GM12878 (cell line): ENCODE data around the gene KCNQ1. TPM values are rescaled to one million over a fixed set of nuclear protein-coding genes. Genes with fewer than 3 reads are reported as not detected.

ENCODE experiments used
- ATAC-seq: fragments of 200-7000 bp; cut with Tn5 transposase; 3 replicates; pipeline ENCODE4 v1.9.1; 2020; ENCODE audit warnings: mild to moderate bottlenecking, moderate library complexity
- BruUV-seq: library from RNA; stranded (reverse); fragments of 400-500 nt; replicated peaks from 2 replicates; lab custom pipeline; 2021; lab: Mats Ljungman, UMichigan
- CTCF ChIA-PET: fragments of 300-600 bp; sonication (Branson Sonifier 250); formaldehyde crosslinking; extraction: SDS; loops from one replicate; lab custom pipeline; 2021; ENCODE audit warnings: inconsistent platforms; lab: Yijun Ruan, JAX
- POLR2A ChIA-PET: fragments of 350-600 bp; formaldehyde crosslinking; extraction: SDS; loops from one replicate; lab custom pipeline; 2021; ENCODE audit warnings: inconsistent platforms; lab: Charles Lee
- RAD21 ChIA-PET: fragments of 300-600 bp; sonication (Branson Sonifier 250); formaldehyde crosslinking; loops from one replicate; lab custom pipeline; 2023; ENCODE audit warnings: antibody characterized with exemption; ENCODE audit not compliant: unreplicated experiment; lab: Charles Lee
- SMC1A ChIA-PET: fragments of 300-600 bp; sonication (Branson Sonifier 250); formaldehyde crosslinking; loops from one replicate; lab custom pipeline; 2023; ENCODE audit not compliant: unreplicated experiment, uncharacterized antibody; lab: Charles Lee
- DNase-seq: peaks from one replicate; pipeline ENCODE4 v3.0.0-alpha.2; 2011; ENCODE audit warnings: low read depth, low spot score
- FAIRE-seq: peaks from 3 replicates; lab custom pipeline; 2011; peaks lifted over from hg19 to GRCh38; lab: Jason Lieb, UNC
- H2AFZ ChIP-seq: 2 replicates; pipeline ENCODE4 v1.6.0; 2011; ENCODE audit warnings: low read depth, low read length, control low read depth; ENCODE audit not compliant: control insufficient read depth
- H3K27ac ChIP-seq: 2 replicates; pipeline ENCODE4 v1.5.1; 2011; ENCODE audit warnings: control low read depth; ENCODE audit not compliant: control insufficient read depth, insufficient read depth
- H3K27me3 ChIP-seq, 2 experiments: replicated peaks in 1 of 2; 2 replicates each; pipeline versions ENCODE4 v1.6.0 to v1.6.1; 2011; ENCODE audit warnings: low read length in 1 of 2; ENCODE audit not compliant: control insufficient read depth in 2 of 2, insufficient read depth in 2 of 2
- H3K36me3 ChIP-seq, 2 experiments: 2 replicates each; pipeline ENCODE4 v1.5.1; 2011; ENCODE audit warnings: low read length in 1 of 2; ENCODE audit not compliant: control insufficient read depth in 2 of 2, insufficient read depth in 2 of 2
- H3K4me1 ChIP-seq: 2 replicates; pipeline ENCODE4 v1.6.1; 2011; ENCODE audit warnings: mild to moderate bottlenecking, low read length, moderate library complexity, mixed read lengths; ENCODE audit not compliant: control insufficient read depth, insufficient read depth
- H3K4me2 ChIP-seq: 2 replicates; pipeline ENCODE4 v1.6.0; 2011; ENCODE audit warnings: control low read depth; ENCODE audit not compliant: control insufficient read depth, insufficient read depth
- H3K4me3 ChIP-seq: fragments of 200-600 bp; sonication (generic); 2 replicates; pipeline ENCODE4 v1.5.1; 2016
- H3K79me2 ChIP-seq: 2 replicates; pipeline ENCODE4 v1.6.0; 2011; ENCODE audit warnings: low read length; ENCODE audit not compliant: control insufficient read depth, insufficient read depth
- H3K9ac ChIP-seq: 2 replicates; pipeline ENCODE4 v1.8.0; 2011; ENCODE audit warnings: low read length, control low read depth, mixed read lengths; ENCODE audit not compliant: control insufficient read depth, insufficient read depth
- H3K9me3 ChIP-seq: replicated peaks from 3 replicates; pipeline ENCODE4 v1.5.1; 2011; ENCODE audit warnings: mild to moderate bottlenecking, low read length; ENCODE audit not compliant: control insufficient read depth, insufficient read depth
- H4K20me1 ChIP-seq: 2 replicates; pipeline ENCODE4 v1.6.0; 2011; ENCODE audit not compliant: control insufficient read depth, insufficient read depth
- EED ChIP-seq: sonication (generic); IDR thresholded peaks from 2 replicates; pipeline ENCODE4 v1.6.1; 2016; ENCODE audit warnings: antibody characterized with exemption, low read depth
- GATAD2B ChIP-seq: fragments of 450-650 bp; conservative IDR thresholded peaks from 2 replicates; pipeline ENCODE4 v1.6.1; 2017; ENCODE audit warnings: low read depth, mild to moderate bottlenecking, moderate library complexity
- MTA3 ChIP-seq: IDR thresholded peaks from 2 replicates; pipeline ENCODE4 v1.6.1; 2012; ENCODE audit warnings: low read length, inconsistent platforms, borderline replicate concordance
- RCOR1 ChIP-seq: conservative IDR thresholded peaks from 2 replicates; pipeline ENCODE4 v1.6.1; 2012; ENCODE audit warnings: low read depth, low read length, improper control_type of control experiment
- SMARCA5 ChIP-seq: fragments of 450-650 bp; IDR thresholded peaks from 2 replicates; pipeline ENCODE4 v1.6.1; 2017; ENCODE audit warnings: mild to moderate bottlenecking
- SUZ12 ChIP-seq: fragments of 200-600 bp; sonication (generic); IDR thresholded peaks from one replicate; pipeline ENCODE4 v1.6.1; 2018; ENCODE audit warnings: antibody characterized with exemption, mild to moderate bottlenecking; ENCODE audit not compliant: unreplicated experiment
- ZNF274 ChIP-seq: IDR thresholded peaks from one replicate; pipeline ENCODE4 v1.8.0; 2011; ENCODE audit not compliant: insufficient read length, insufficient read depth
- WGBS: methylation state at CpG from one replicate; pipeline ENCODE4 v1.1.6; 2016; ENCODE audit warnings: low lambda C conversion rate; ENCODE audit not compliant: insufficient replicate concordance, insufficient coverage; ENCODE audit errors: missing lambda C conversion rate; 5-methylcytosine and 5-hydroxymethylcytosine counted together
- in situ Hi-C: fragments of 300-500 bp; cut with MboI; formaldehyde crosslinking; loops from 9 replicates; pipeline ENCODE4 v1.14.3; 2018; ENCODE audit warnings: mixed read lengths
- intact Hi-C: fragments of 100-400 bp; cut with micrococcal nuclease; formaldehyde crosslinking; loops from one replicate; pipeline ENCODE4 v1.14.2; 2022; ENCODE audit not compliant: unreplicated experiment
- polyA plus RNA-seq, 11 experiments: library from polyadenylated mRNA; depleted of rRNA in 4 of 11; unstranded in 6 of 11; stranded (reverse) in 5 of 11; fragments of >200 nt; fragmentation: Nextera tagmentation in 4 of 11; fragmentation: Illumina TruSeq in 1 of 11; extraction: Ambion mirVana in 4 of 11; extraction: Trizol in 1 of 11; gene quantifications; 1 replicate in 1 of 11; 2 replicates in 10 of 11; pipeline versions ENCODE4 v1.2.1 to v1.2.3, GENCODE V29; 2011 to 2016; ENCODE audit warnings: inconsistent platforms in 2 of 11, missing spikeins in 2 of 11, low read depth in 1 of 11
- total RNA-seq, 4 experiments: library from RNA; depleted of rRNA in 3 of 4; stranded (reverse); fragments of >200 nt in 3 of 4; fragmentation: Illumina TruSeq in 1 of 4; extraction: Trizol in 1 of 4; gene quantifications; 2 replicates each; pipeline versions ENCODE4 v1.2.1 to v1.2.3, GENCODE V29; 2013 to 2021
- TF ChIP-seq, protein P1 (sequence below): fragments of 450-650 bp; IDR thresholded peaks from 2 replicates; pipeline ENCODE4 v1.6.1; 2017; ENCODE audit warnings: mild to moderate bottlenecking

KCNQ1 gene
- total and polyA plus RNA-seq, 10 of the 15 experiments (the other 5 are each of a cell fraction or from before 2014, with no cell fraction given) = 0.03 to 0.15 (median 0.12) TPM; not detected in 7

DNA sequence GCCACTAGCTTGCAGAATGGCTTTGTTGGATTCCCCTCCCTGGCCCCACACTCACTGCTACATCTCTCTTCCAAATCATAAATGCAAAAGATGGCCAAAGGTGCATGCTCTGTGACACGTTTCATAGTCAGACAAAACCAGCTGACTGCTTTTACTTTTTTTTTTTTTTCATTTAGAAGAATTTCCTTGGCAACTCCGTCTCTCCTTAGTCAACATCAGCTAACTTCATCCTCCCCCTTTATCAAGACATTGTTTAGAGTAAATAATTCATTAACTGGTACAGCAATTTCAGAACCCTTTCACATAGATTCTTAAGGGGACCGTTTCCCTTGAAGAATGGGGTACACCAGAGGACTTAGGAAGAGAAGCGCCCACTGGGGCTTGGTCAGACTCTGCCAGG, 239.0 kb downstream of the KCNQ1 start:
- Histone ChIP-seq H3K4me1 (peaks cover 7% of the 10 kb centered on the region), H3K79me2 (no peaks in the 10 kb centered on the region; the same call in none of the 2 replicates), H3K4me2 (no peak overlapping the region), H3K9ac (no peak overlapping the region), H3K9me3 (no peaks in the 10 kb centered on the region), H3K36me3 (0 out of 4 replicates have a peak, but pooled peaks cover 0 to 3% of the 10 kb centered on the region in 2 experiments), H4K20me1 (no peaks in the 10 kb centered on the region), H3K4me3 (no peak overlapping the region), H3K27ac (no peak overlapping the region), H3K27me3 (no peaks in the 10 kb centered on the region), H2AFZ (no peak overlapping the region)
- no peak for TF ChIP-seq SUZ12
- no peak for TF ChIP-seq MTA3
- TF ChIP-seq, protein P1, sequence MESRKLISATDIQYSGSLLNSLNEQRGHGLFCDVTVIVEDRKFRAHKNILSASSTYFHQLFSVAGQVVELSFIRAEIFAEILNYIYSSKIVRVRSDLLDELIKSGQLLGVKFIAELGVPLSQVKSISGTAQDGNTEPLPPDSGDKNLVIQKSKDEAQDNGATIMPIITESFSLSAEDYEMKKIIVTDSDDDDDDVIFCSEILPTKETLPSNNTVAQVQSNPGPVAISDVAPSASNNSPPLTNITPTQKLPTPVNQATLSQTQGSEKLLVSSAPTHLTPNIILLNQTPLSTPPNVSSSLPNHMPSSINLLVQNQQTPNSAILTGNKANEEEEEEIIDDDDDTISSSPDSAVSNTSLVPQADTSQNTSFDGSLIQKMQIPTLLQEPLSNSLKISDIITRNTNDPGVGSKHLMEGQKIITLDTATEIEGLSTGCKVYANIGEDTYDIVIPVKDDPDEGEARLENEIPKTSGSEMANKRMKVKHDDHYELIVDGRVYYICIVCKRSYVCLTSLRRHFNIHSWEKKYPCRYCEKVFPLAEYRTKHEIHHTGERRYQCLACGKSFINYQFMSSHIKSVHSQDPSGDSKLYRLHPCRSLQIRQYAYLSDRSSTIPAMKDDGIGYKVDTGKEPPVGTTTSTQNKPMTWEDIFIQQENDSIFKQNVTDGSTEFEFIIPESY = no peak
- TF ChIP-seq SMARCA5 = no peak
- TF ChIP-seq RCOR1 = no peak
- no peak for TF ChIP-seq ZNF274
- no peak for TF ChIP-seq EED
- TF ChIP-seq GATAD2B = no peak
- FAIRE-seq (no peak), ATAC-seq (no peak), DNase-seq (no peak)
- intact Hi-C loops = no loop called here
- 36% methylated on average over 4 of the region's 4 CpGs for WGBS
- CTCF ChIA-PET = interaction anchor here (1.3 kb wide), 1 partner anchor 11 kb away, joined by 3 read pairs; no protein-coding TSS in a partner anchor
- in situ Hi-C loops = no loop called here
- SMC1A ChIA-PET = no interaction called here
- no TSS peak for BruUV-seq
- RAD21 ChIA-PET = no interaction called here
- POLR2A ChIA-PET = no interaction called here
